GM19324 (cell line): ENCODE data around the gene TUBGCP5.

Source experiments
- ATAC-seq: cut with Tn5 transposase; IDR thresholded peaks from one replicate; pipeline ENCODE4 v1.9.1; 2021; ENCODE audit warnings: mild to moderate bottlenecking, moderate library complexity; ENCODE audit not compliant: unreplicated experiment, low FRiP score

Gene TUBGCP5

GRCh38 chr15:22979238-22980188, 59.9 kb downstream of the TUBGCP5 start:
- ATAC-seq, result peak; percentile 48

- ATAC-seq, result peak; percentile 36
Measured at GRCh38 chr15:22978691-22979237, 60.6 kb downstream of the TUBGCP5 start.

- no peak for ATAC-seq
Measured at GRCh38 chr15:22974745-22975144, 64.6 kb downstream of the TUBGCP5 start.

GRCh38 chr15:22973987-22974386, 65.4 kb downstream of the TUBGCP5 start:
- no peak for ATAC-seq

- peak; percentile 63 for ATAC-seq
Measured at GRCh38 chr15:22973286-22973685, 66.1 kb downstream of the TUBGCP5 start.

- no peak for ATAC-seq
Measured at GRCh38 chr15:22969489-22969888, 69.9 kb downstream of the TUBGCP5 start.

- no peak for ATAC-seq
Measured at GRCh38 chr15:22968366-22968765, 71.0 kb downstream of the TUBGCP5 start.

GRCh38 chr15:22967084-22967770, 72.1 kb downstream of the TUBGCP5 start:
- ATAC-seq, result no peak

- ATAC-seq, result no peak
Measured at GRCh38 chr15:22966321-22967083, 72.9 kb downstream of the TUBGCP5 start.

GRCh38 chr15:22963641-22964040, 75.7 kb downstream of the TUBGCP5 start:
- ATAC-seq, result no peak

GRCh38 chr15:22962611-22963010, 76.8 kb downstream of the TUBGCP5 start:
- no peak for ATAC-seq

GRCh38 chr15:22961762-22962161, 77.6 kb downstream of the TUBGCP5 start:
- no peak for ATAC-seq

GRCh38 chr15:22960556-22960955, 78.8 kb downstream of the TUBGCP5 start:
- ATAC-seq, result no peak

- ATAC-seq, result no peak
Measured at GRCh38 chr15:22960126-22960525, 79.2 kb downstream of the TUBGCP5 start.

- no peak for ATAC-seq
Measured at GRCh38 chr15:22959321-22960101, 79.9 kb downstream of the TUBGCP5 start.

GRCh38 chr15:22958487-22959280, 80.7 kb downstream of the TUBGCP5 start:
- ATAC-seq, result no peak

GRCh38 chr15:22956978-22957260, 82.5 kb downstream of the TUBGCP5 start:
- no peak for ATAC-seq

- ATAC-seq, result no peak
Measured at GRCh38 chr15:22956257-22956977, 83.0 kb downstream of the TUBGCP5 start.
